HPDE6-E6E7 (cell line): ENCODE measurements around the gene MAGEA11.
"Not testable (repeated sequence)": the region's sequence is repeated elsewhere in the genome, so short reads cannot be mapped to it uniquely, and the experiment has no call there.

ENCODE experiments used
- DNase-seq: peaks from one replicate; pipeline ENCODE4 v3.0.0; 2011; ENCODE audit warnings: missing footprints; ENCODE audit errors: extremely low spot score

Gene MAGEA11, protein sequence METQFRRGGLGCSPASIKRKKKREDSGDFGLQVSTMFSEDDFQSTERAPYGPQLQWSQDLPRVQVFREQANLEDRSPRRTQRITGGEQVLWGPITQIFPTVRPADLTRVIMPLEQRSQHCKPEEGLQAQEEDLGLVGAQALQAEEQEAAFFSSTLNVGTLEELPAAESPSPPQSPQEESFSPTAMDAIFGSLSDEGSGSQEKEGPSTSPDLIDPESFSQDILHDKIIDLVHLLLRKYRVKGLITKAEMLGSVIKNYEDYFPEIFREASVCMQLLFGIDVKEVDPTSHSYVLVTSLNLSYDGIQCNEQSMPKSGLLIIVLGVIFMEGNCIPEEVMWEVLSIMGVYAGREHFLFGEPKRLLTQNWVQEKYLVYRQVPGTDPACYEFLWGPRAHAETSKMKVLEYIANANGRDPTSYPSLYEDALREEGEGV

GRCh38 chrX:149711545-149712236, at the start of gene MAGEA11:
Gene MAGEA11 (plus strand): TSS chrX:149712060. CDS start chrX:149713160, 1,100 bp downstream.
- DNase-seq, result no peak

- not testable (repeated sequence) for DNase-seq
These were observed 36.8 kb upstream of the MAGEA11 start for GRCh38 chrX:149675088-149675487.

DNA sequence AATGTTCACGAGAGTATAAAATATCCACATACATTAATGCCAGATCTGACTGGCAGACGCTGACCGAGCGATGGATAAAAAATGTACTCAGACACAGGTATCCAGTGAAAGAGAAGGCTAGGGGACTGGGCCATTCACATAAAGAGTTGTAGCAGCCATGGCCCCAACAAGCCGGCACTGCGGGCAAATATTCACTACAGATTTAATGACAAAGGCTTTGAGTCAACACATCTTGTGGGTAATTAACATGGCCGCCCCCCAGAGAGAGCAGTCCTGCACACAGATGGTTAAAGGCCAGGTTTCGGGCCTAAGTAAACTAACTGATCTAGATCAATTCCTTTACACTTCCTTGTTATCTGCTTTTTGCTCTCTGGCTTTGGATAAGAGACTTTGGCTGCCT, 36.3 kb upstream of the MAGEA11 start:
- not testable (repeated sequence) for DNase-seq

DNA sequence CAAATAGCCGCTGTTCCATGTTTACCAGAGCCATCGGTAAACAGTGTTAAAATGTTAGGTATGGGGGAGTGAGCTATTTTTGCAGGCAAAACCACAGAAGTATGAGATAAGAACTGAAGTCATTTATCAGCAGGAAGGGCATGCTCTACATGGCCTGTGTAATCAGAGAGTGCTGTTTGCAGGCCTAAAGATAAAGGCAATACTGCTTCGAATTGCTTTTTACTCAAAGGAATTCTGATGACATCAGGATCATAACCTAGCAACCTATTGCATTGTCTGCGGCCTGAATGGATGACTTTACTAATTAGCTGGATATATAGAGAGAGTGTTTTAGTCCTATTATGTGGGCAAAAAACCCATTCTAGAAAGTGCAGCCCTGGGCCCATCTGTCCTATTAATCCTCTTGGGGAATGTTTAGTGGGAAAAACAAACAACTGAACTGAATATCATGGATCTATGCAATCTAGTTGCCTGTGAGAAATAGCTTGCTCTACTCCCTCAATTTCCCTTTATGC, 32.6 kb upstream of the MAGEA11 start:
- DNase-seq, result not testable (repeated sequence)

- DNase-seq, result no peak
These were observed 30.7 kb upstream of the MAGEA11 start for GRCh38 chrX:149681182-149681581.

- no peak for DNase-seq
These were observed 29.8 kb upstream of the MAGEA11 start for GRCh38 chrX:149682031-149682430.

- no peak for DNase-seq
These were observed 28.6 kb upstream of the MAGEA11 start for GRCh38 chrX:149682956-149683947.

GRCh38 chrX:149683966-149684730, 27.7 kb upstream of the MAGEA11 start:
- no peak for DNase-seq

- DNase-seq, result no peak
These were observed 23.9 kb upstream of the MAGEA11 start for GRCh38 chrX:149687991-149688390.

- DNase-seq, result no peak
These were observed 23.3 kb upstream of the MAGEA11 start for GRCh38 chrX:149688552-149688951.

GRCh38 chrX:149691794-149692193, 20.1 kb upstream of the MAGEA11 start:
- DNase-seq, result no peak

- DNase-seq, result not testable (repeated sequence)
These were observed 19.1 kb upstream of the MAGEA11 start for GRCh38 chrX:149692686-149693272.

GRCh38 chrX:149699761-149700160, 12.1 kb upstream of the MAGEA11 start:
- no peak for DNase-seq

- no peak for DNase-seq
These were observed 7.2 kb upstream of the MAGEA11 start for GRCh38 chrX:149704664-149705063.

- DNase-seq, result no peak
These were observed 4.5 kb upstream of the MAGEA11 start for GRCh38 chrX:149707147-149707901.

- DNase-seq, result no peak
These were observed 971 bp downstream of the MAGEA11 start for GRCh38 chrX:149712831-149713230.

- DNase-seq, result no peak
These were observed 1.6 kb downstream of the MAGEA11 start for GRCh38 chrX:149713279-149714050.

DNA sequence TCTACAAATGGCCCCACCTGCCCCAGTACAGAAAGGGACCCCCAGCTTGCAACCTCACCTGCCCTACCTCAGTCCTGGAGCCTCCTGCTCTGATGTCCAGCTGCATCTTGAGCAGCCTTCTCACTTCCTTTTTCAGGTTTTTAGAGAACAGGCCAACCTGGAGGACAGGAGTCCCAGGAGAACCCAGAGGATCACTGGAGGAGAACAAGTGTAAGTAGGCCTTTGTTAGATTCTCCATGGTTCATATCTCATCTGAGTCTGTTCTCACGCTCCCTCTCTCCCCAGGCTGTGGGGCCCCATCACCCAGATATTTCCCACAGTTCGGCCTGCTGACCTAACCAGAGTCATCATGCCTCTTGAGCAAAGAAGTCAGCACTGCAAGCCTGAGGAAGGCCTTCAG, 3.6 kb downstream of the MAGEA11 start:
- DNase-seq, result no peak

GRCh38 chrX:149716632-149717031, 4.8 kb downstream of the MAGEA11 start:
- no peak for DNase-seq
